NCI-H1105 (cell line): ENCODE results near the gene SMS.

Source experiments
- DNase-seq: peaks from one replicate; lab custom pipeline; 2025; lab: John Stamatoyannopoulos, UW

Gene SMS

GRCh38 chrX:21982311-21982710 lies 41.8 kb downstream of the SMS start:
- DNase-seq = no peak

- DNase-seq = peak; percentile 53
These were observed 44.8 kb downstream of the SMS start for GRCh38 chrX:21985332-21985777.

DNA sequence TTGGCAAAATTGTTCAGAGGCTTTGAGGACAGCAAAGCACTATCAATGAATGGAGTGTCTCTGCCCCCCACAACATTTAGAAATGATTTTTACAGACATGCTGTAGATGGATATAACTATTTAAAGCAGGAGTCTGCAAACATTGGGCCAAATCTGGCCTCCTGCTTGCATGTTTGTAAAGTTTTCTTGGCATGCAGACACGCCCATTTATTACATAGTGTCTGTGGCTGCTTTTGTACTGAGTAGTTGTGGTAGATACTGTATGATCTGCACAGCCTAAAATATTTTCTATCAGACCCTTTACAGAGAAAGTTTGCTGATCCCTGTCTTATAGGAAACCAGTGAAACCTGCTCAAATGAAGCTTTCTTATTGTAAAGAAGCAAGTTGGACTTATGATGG lies 46.1 kb downstream of the SMS start:
- no peak for DNase-seq

- no peak for DNase-seq
These were observed 48.9 kb downstream of the SMS start for GRCh38 chrX:21989384-21989783.

- no peak for DNase-seq
These were observed 50.3 kb downstream of the SMS start for GRCh38 chrX:21990832-21991231.

GRCh38 chrX:21991504-21991903 lies 51.0 kb downstream of the SMS start:
- DNase-seq = no peak

- DNase-seq = no peak
These were observed 52.8 kb downstream of the SMS start for GRCh38 chrX:21993265-21993664.

DNA sequence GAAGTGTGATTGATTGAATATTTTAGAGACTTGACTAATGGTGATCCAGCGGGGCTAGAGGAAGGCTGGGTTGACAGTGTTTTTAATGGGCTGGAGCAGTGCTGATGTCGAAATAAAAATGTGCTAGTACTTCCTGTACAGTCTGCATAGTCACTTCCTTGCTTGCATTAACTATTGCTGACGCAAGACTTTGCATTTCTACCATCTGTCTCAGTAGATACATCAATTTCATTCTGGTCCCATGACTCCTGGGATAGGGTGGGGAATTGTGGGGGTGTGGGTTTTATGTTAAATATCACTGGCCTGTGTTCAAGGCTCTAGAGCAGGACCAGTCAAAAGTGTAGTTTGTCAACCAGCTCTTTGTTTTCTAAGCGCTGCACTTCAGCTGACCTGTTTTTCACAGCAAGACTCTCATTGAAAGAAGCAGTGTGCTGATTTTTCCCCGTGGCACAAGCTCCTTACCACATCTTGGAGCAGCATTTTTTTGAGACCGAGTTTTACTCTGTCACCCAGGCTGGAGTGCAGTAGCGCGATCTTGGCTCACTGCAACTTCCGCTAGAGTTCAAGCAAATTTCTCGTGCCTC lies 56.5 kb downstream of the SMS start:
- DNase-seq = no peak

DNA sequence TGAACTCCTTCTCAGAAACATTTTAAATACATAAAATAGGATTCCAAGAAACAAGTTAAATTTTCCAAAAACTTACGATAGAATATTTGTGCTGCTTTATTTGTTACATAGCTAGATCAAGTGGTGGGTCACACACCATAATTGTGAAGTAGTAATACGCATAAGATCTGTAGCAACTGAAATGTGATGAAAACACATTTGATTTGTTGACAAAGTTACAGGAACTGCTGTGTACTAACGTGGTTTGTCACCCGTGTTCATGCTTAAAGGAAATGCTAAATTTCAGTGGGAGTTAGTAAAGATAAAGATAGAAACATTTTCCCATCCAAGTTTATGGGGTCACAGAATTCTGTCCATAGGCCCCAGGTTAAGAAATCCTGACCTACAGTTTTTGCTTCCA lies 57.5 kb downstream of the SMS start:
- no peak for DNase-seq

DNA sequence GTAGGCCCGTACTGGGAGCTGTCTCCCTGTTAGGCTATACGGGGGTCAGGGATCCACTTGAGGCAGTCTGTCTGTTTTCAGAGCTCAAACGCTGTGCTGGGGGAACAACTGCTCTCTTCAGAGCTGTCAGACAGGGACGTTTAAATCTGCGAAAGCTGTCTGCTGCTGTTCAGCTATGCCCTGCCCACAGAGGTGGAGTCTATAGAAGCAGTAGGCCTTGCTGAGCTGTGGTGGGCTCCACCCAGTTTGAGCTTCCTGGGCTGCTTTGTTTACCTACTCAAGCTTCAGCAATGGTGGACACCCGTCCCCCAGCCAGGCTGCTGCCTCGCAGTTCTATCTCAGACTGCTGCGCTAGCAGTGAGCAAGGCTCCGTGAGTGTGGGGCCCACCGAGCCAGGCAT lies 64.4 kb downstream of the SMS start:
- DNase-seq = no peak

DNA sequence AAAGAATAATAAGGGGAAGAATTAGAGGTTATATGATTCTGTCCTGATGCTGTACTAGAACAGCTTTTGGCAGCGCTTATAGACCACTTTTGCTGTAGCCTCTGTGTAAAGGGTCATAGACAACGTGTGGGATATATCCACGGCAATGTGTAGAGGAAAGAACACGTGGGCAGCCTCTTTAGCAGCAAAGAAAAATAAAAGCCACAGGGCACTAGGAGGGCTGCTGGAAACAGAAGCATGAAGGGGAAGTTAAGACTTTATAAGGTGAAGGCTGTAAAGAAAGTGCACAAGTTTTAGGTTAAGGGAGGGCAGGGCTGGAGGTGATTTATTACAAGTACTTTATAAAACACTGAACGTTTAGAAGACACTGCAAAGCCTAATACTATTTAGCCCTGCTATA lies 71.5 kb downstream of the SMS start:
- no peak for DNase-seq

DNA sequence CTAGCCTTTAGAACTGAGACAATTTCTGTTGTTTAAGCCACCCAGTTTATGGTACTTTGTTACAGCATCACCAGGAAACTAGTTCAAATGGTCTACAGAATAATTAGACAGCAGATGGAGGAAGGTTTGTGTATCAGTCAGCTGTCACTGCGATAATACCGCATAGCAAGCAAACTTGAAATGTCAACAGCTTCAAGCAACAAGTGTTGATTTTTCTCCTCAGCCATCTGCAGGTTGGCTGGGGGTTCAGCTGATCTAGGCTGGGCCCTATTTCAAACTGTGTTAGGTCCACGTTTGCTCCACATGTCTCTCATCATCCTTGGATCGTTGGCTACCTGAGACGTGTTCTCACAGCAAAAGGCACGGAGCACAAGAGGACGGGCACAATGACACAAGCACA lies 72.4 kb downstream of the SMS start:
- no peak for DNase-seq

GRCh38 chrX:22015139-22015750 lies 74.7 kb downstream of the SMS start:
- no peak for DNase-seq

- DNase-seq = no peak
These were observed 81.3 kb downstream of the SMS start for GRCh38 chrX:22021751-22022324.

DNA sequence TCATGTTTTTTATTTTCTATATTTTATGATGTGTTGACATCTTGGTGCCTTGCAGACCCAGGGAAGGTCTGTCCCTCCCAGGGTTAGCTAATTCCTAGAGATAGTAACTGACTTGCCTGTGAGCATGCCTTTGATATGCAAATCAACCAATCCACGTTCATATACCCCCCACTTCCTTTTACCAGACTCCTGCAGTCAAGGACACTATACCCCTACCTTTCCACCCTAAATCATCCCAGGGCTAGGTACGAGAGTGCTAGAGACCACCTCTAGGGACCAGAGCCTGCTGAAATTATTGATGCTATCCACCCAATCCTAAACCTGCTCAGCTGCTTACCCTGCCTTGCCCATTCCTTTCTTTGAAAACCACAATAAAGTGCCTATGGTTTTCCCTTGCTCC lies 84.1 kb downstream of the SMS start:
- DNase-seq = no peak

GRCh38 chrX:22025751-22026150 lies 85.2 kb downstream of the SMS start:
- no peak for DNase-seq

- no peak for DNase-seq
These were observed 86.2 kb downstream of the SMS start for GRCh38 chrX:22026731-22027130.

GRCh38 chrX:22032084-22032483 lies 91.6 kb downstream of the SMS start, which contains the start of gene PHEX:
TSS of gene PHEX (plus strand) at chrX:22032325. CDS start at chrX:22033006, 681 bp downstream.
- no peak for DNase-seq

GRCh38 chrX:22032506-22032905 lies 92.0 kb downstream of the SMS start:
- no peak for DNase-seq

DNA sequence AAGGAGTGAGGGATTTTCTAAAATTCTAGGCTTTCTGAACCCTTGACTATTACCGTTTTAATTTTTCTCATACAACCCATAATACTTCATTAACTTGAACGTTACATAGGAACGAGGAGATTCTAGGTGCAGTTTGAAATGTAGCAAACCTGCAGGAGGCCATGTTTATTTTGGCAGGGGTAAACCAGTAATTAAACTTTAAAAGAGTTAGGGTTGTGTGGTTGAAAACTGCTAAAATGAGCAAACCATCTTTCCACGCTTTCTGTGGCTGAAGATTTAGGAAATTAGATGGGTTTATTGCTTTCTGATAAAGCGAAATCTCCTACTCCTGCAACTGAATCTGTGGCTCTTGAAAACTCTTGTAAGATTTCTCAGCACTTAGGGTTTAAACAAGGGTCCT lies 93.3 kb downstream of the SMS start:
- DNase-seq = no peak

GRCh38 chrX:22035236-22035635 lies 94.7 kb downstream of the SMS start:
- DNase-seq = no peak

GRCh38 chrX:22037225-22037624 lies 96.7 kb downstream of the SMS start:
- DNase-seq = no peak

DNA sequence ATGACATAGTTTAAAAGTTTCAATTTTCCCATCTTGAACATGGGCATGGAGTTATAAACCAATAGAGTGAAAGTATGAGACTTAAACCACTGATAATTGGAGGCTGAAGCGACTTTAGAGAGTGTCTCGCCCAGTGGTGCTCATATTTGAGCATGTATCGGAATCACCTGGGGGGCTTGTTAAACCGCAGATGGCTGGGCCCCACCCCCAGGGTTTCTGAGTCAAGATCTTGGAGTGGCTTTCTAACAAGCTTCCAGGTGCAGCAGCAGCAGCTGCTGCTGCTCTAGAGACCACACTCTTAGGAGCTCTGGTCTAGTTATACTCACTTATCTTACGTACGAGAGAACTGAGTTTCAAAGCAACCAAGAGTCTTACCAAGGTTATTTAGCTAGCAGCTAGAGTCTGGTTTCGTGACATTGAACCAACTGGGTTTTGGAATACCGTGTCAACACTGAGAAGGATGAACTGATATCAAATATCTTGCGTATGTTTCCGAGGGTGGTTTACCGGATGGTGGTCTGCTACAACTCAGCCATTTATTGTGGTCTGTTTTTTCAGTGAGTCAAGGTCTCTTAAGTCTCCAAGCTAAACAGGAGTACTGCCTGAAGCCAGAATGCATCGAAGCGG lies 97.5 kb downstream of the SMS start:
- DNase-seq = no peak
